B cell (primary cell): ENCODE data around the gene ZBTB2.

ENCODE experiments used
- CTCF ChIP-seq: fragments of 200-600 bp; IDR thresholded peaks from one replicate; pipeline ENCODE4 v1.8.0; 2022; ENCODE audit warnings: antibody characterized with exemption, mild to moderate bottlenecking
- EZH2 ChIP-seq: IDR thresholded peaks from 2 replicates; pipeline ENCODE4 v1.6.1; 2012; ENCODE audit warnings: borderline replicate concordance, low read depth, mild to moderate bottlenecking, moderate library complexity, low read length; ENCODE audit not compliant: insufficient read depth, poor library complexity, severe bottlenecking

- TF ChIP-seq CTCF (no peak), EZH2 (no peak)
These were observed 22.2 kb upstream of the ZBTB2 start for GRCh38 chr6:151413372-151414145.
